ENCODE data around the gene TRIM27.
A peak's percentile ranks its signal among the peaks of the same experiment; 100 is the strongest.
"Not testable (repeated sequence)": the region's sequence is repeated elsewhere in the genome, so short reads cannot be mapped to it uniquely, and the experiment has no call there.

TRIM27 gene

DNA sequence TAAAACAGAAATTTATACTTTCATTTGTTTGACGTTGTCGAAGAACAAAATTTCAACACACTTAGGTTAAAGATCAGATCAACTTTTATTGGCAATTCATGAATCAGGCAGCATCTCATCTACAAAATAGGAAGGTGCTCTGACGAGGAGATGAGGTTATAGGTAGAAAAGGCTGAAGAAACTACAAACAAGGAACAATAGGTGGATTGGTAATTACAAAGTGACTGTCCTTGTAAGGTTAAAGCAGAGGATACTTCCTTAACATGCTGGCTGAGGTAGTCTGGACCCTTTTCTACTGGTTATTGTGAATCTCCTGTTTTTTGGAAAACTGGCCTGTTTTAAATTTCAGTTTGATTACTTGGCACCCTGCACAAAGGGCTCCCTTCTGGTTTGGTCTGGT lies 32.5 kb upstream of the TRIM27 start:
- in situ Hi-C loops (cut with HindIII; ENCODE audit: low sequenced_read_pairs), result no loop called here
- DNase-seq (ENCODE audit: low read depth), result no peak
- H3K4me3 ChIP-seq (ENCODE audit: low read depth, low read length), result no peak overlapping the region
- TF ChIP-seq, protein P1, sequence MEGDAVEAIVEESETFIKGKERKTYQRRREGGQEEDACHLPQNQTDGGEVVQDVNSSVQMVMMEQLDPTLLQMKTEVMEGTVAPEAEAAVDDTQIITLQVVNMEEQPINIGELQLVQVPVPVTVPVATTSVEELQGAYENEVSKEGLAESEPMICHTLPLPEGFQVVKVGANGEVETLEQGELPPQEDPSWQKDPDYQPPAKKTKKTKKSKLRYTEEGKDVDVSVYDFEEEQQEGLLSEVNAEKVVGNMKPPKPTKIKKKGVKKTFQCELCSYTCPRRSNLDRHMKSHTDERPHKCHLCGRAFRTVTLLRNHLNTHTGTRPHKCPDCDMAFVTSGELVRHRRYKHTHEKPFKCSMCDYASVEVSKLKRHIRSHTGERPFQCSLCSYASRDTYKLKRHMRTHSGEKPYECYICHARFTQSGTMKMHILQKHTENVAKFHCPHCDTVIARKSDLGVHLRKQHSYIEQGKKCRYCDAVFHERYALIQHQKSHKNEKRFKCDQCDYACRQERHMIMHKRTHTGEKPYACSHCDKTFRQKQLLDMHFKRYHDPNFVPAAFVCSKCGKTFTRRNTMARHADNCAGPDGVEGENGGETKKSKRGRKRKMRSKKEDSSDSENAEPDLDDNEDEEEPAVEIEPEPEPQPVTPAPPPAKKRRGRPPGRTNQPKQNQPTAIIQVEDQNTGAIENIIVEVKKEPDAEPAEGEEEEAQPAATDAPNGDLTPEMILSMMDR (IDR thresholded peaks at IDR 0.05; ENCODE audit: low read depth, low read length, missing control alignments), result no peak

GRCh38 chr6:28953585-28954258 lies 29.9 kb upstream of the TRIM27 start:
- TF ChIP-seq, protein P1 (IDR thresholded peaks at IDR 0.05; ENCODE audit: low read depth, low read length, missing control alignments), result no peak
- peak overlapping the region; percentile 51 for H3K4me3 ChIP-seq (ENCODE audit: low read depth, low read length)
- in situ Hi-C loops (cut with HindIII; ENCODE audit: low sequenced_read_pairs), result no loop called here
- no peak for DNase-seq (ENCODE audit: low read depth)

- TF ChIP-seq, protein P1 (IDR thresholded peaks at IDR 0.05; ENCODE audit: low read depth, low read length, missing control alignments), result no peak
- in situ Hi-C loops (cut with HindIII; ENCODE audit: low sequenced_read_pairs), result no loop called here
- H3K4me3 ChIP-seq (ENCODE audit: low read depth, low read length), result peak overlapping the region; percentile 51
- DNase-seq (ENCODE audit: low read depth), result no peak
Measured at GRCh38 chr6:28953039-28953584, 29.3 kb upstream of the TRIM27 start.

DNA sequence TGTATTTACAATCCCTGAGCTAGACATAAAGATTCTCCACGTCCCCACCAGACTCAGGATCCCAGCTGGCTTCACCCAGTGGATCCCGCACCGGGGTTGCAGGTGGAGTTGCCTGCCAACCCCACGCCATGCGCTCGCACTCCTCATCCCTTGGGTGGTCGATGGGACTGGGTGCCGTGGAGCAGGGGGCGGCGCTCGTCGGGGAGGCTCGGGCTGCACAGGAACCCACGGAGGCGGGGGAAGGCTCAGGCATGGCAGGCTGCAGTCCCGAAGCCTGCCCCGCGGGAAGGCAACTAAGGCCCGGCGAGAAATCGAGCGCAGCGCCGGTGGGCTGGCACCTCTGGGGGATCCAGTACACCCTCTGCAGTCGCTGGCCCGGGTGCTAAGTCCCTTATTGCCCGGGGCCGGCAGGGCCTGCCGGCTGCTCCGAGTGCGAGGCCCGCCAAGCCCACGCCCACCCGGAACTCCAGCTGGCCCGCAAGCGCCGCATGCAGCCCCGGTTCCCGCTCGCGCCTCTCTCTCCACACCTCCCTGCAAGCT lies 25.9 kb upstream of the TRIM27 start:
- in situ Hi-C loops (cut with HindIII; ENCODE audit: low sequenced_read_pairs); DNase-seq (ENCODE audit: low read depth); H3K4me3 ChIP-seq (ENCODE audit: low read depth, low read length): not testable (repeated sequence)

DNA sequence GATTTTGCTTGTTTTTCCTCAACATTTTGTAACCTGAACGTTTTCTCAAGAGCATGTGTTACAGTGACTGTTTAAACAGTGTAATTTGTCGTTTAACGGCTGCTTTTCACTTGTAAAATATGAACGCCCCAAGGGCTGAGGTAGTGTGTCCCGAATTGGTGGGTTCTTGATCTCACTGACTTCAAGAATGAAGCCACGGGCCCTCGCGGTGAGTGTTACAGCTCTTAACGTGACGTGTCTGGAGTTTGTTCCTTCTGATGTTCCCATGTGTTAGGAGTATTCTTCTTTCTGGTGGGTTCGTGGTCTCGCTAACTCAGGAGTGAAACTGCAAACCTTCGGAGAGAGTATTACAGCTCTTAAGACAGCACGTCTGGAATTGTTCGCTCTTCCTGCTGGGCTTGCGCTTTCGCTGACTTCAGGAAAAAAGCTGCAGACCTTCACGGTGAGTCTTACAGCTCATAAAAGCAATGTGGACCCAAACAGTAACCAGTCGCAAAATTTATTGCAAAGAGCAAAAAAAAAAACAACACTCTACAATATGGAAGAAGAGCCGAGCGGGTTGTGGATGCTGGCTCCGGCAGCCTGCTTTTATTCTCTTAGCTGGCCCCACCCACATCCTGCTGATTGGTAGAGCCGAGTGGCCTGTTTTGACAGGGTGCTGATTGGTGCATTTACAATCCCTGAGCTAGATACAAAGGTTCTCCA lies 25.1 kb upstream of the TRIM27 start:
- no peak overlapping the region for H3K4me3 ChIP-seq (ENCODE audit: low read depth, low read length)
- in situ Hi-C loops (cut with HindIII; ENCODE audit: low sequenced_read_pairs), result no loop called here
- DNase-seq (ENCODE audit: low read depth), result no peak
- TF ChIP-seq, protein P1 (IDR thresholded peaks at IDR 0.05; ENCODE audit: low read depth, low read length, missing control alignments), result no peak

GRCh38 chr6:28947831-28948270 lies 24.1 kb upstream of the TRIM27 start:
- no peak overlapping the region for H3K4me3 ChIP-seq (ENCODE audit: low read depth, low read length)
- TF ChIP-seq, protein P1 (IDR thresholded peaks at IDR 0.05; ENCODE audit: low read depth, low read length, missing control alignments), result no peak
- no peak for DNase-seq (ENCODE audit: low read depth)
- in situ Hi-C loops (cut with HindIII; ENCODE audit: low sequenced_read_pairs), result no loop called here

Measured in astrocyte of the cerebellum (primary cell).